ENCODE results near the gene CAB39.

DNA sequence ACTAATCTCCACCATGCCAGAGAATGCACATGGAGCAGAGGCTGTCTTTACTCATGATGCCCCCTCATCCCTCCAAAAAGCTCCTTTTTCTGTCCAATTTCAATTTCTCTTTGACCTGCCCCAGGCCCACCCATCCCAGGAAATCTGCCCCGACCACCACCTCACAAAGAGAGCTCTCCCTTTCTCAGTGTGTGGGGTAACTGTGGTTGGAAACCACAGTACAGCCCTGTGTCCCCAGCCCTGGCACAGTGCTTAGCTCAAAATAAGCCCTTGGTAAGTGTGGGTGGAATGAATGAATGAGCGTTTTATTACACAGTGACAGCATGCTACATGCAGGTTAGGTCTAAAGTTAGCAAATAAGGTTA lies 43.7 kb upstream of the CAB39 start:
- no peak for TF ChIP-seq POLR2A (IDR thresholded peaks at IDR 0.05)
- TF ChIP-seq, protein P1, sequence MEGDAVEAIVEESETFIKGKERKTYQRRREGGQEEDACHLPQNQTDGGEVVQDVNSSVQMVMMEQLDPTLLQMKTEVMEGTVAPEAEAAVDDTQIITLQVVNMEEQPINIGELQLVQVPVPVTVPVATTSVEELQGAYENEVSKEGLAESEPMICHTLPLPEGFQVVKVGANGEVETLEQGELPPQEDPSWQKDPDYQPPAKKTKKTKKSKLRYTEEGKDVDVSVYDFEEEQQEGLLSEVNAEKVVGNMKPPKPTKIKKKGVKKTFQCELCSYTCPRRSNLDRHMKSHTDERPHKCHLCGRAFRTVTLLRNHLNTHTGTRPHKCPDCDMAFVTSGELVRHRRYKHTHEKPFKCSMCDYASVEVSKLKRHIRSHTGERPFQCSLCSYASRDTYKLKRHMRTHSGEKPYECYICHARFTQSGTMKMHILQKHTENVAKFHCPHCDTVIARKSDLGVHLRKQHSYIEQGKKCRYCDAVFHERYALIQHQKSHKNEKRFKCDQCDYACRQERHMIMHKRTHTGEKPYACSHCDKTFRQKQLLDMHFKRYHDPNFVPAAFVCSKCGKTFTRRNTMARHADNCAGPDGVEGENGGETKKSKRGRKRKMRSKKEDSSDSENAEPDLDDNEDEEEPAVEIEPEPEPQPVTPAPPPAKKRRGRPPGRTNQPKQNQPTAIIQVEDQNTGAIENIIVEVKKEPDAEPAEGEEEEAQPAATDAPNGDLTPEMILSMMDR (IDR thresholded peaks at IDR 0.05): no peak
